BLaER1 treated with 17β-estradiol and CSF1 and Interleukin-3, amounts not matched to agents 10 nM and 100 nM (cell line): ENCODE measurements around the gene PSMB10.

Experiments used
- H3K27ac ChIP-seq, 11 experiments: shearing (Covaris generic); formaldehyde crosslinking; 2 replicates each; pipeline ENCODE4 v1.8.1; 2022
- H3K27me3 ChIP-seq, 11 experiments: shearing (Covaris generic); formaldehyde crosslinking; 2 replicates each; pipeline ENCODE4 v1.8.1; 2022
- H3K36me3 ChIP-seq, 11 experiments: shearing (Covaris generic); formaldehyde crosslinking; 2 replicates each; pipeline ENCODE4 v1.8.1; 2022
- H3K4me1 ChIP-seq, 10 experiments: shearing (Covaris generic); formaldehyde crosslinking; 2 replicates each; pipeline ENCODE4 v1.8.1; 2022
- H3K4me2 ChIP-seq, 11 experiments: shearing (Covaris generic); formaldehyde crosslinking; 2 replicates each; pipeline ENCODE4 v1.8.1; 2022
- H3K4me3 ChIP-seq, 10 experiments: shearing (Covaris generic); formaldehyde crosslinking; 2 replicates each; pipeline ENCODE4 v1.8.1; 2022
- H3K9ac ChIP-seq, 11 experiments: shearing (Covaris generic); formaldehyde crosslinking; 2 replicates each; pipeline ENCODE4 v1.8.1; 2022
- H3K9me3 ChIP-seq, 11 experiments: shearing (Covaris generic); formaldehyde crosslinking; replicated peaks in 1 of 11; 2 replicates each; pipeline ENCODE4 v1.8.1; 2022
- H4K20me1 ChIP-seq, 11 experiments: shearing (Covaris generic); formaldehyde crosslinking; 2 replicates each; pipeline ENCODE4 v1.8.1; 2022
- Cebpa-rat ChIP-seq, 11 experiments: shearing (Covaris generic); IDR thresholded peaks; 2 replicates each; pipeline ENCODE4 v1.8.1; 2022

Gene PSMB10

DNA sequence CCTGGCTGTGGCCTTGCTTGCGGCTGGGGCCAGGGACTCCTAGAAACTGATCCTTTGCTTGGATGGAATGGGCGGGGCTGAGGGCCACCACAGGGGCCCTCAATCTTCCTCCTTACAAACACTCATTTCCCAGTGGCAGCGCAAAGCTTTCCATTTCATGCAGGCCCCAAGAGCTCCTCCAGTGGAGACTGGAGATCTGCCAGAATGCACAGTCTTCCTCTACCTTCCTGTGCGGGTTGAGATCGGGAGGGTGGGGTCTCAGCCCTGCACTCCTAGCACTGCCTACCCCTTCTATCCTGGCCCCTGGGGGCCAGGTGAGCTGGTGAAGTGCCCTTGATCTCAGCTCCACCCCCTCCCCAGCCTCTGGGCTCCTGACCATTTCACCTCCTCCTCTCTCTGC is 50.3 kb downstream of the PSMB10 start:
- TF ChIP-seq Cebpa-rat (IDR thresholded peaks at IDR 0.05), result no peak
- H3K9ac ChIP-seq, result 0 out of 22 replicates have a peak overlapping the region, but pooled peaks of 2 of the 11 experiments have one; percentile 6 to 31
- no peaks in the 10 kb centered on the region for H3K9me3 ChIP-seq
- no peaks in the 10 kb centered on the region for H3K4me1 ChIP-seq
- peaks cover 4 to 53% (median 35%) of the 10 kb centered on the region in 11 experiments; a peak in 19 of 22 replicates for H4K20me1 ChIP-seq
- H3K4me3 ChIP-seq, result no peak overlapping the region
- H3K4me2 ChIP-seq, result no peak overlapping the region
- H3K27me3 ChIP-seq, result no peaks in the 10 kb centered on the region
- H3K27ac ChIP-seq, result no peak overlapping the region
- H3K36me3 ChIP-seq, result peaks cover 54 to 72% (median 58%) of the 10 kb centered on the region in 11 experiments

GRCh38 chr16:67885976-67886375 is 50.7 kb downstream of the PSMB10 start:
- H4K20me1 ChIP-seq, result peaks cover 4 to 57% (median 39%) of the 10 kb centered on the region in 11 experiments; a peak in 19 of 22 replicates
- TF ChIP-seq Cebpa-rat (IDR thresholded peaks at IDR 0.05), result no peak
- H3K9me3 ChIP-seq, result no peaks in the 10 kb centered on the region
- no peak overlapping the region for H3K4me3 ChIP-seq
- 0 out of 22 replicates have a peak overlapping the region, but pooled peaks of 1 of the 11 experiments have one; percentile 31 for H3K9ac ChIP-seq
- no peaks in the 10 kb centered on the region for H3K27me3 ChIP-seq
- H3K27ac ChIP-seq, result no peak overlapping the region
- no peak overlapping the region for H3K4me2 ChIP-seq
- H3K36me3 ChIP-seq, result peaks cover 58 to 76% (median 62%) of the 10 kb centered on the region in 11 experiments
- no peaks in the 10 kb centered on the region for H3K4me1 ChIP-seq

GRCh38 chr16:67885545-67885944 is 51.1 kb downstream of the PSMB10 start:
- TF ChIP-seq Cebpa-rat (IDR thresholded peaks at IDR 0.05), result no peak
- no peak overlapping the region for H3K9ac ChIP-seq
- H3K27ac ChIP-seq, result no peak overlapping the region
- H3K9me3 ChIP-seq, result no peaks in the 10 kb centered on the region
- no peak overlapping the region for H3K4me3 ChIP-seq
- peaks cover 4 to 61% (median 42%) of the 10 kb centered on the region in 11 experiments; a peak in 19 of 22 replicates for H4K20me1 ChIP-seq
- no peaks in the 10 kb centered on the region for H3K27me3 ChIP-seq
- H3K4me1 ChIP-seq, result no peaks in the 10 kb centered on the region
- H3K4me2 ChIP-seq, result no peak overlapping the region
- H3K36me3 ChIP-seq, result peaks cover 63 to 80% (median 66%) of the 10 kb centered on the region in 11 experiments

DNA sequence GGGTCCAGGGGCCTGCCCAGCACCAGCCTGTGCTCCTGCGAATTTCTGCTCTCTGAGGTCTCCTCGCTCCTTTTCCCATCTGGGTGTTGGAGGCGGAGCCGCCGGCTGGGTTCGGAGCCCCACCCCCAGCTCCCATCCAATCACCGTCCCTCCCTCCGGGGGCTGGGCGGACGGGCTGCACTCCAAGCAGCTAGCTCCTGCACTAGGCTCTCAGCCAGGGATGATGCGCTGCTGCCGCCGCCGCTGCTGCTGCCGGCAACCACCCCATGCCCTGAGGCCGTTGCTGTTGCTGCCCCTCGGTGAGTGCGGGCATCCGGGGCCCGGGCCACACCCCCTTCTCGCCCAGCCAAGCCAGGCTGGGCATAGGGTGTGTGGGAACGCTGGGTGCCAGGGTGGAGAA is 52.0 kb downstream of the PSMB10 start, which contains the start of gene NRN1L:
TSS of gene NRN1L (plus strand) at position 202 of the 400 bp plus-strand sequence. CDS start at position 221, 19 bp downstream.
- no peak within 1 kb of the TSS for H3K4me3 ChIP-seq
- no peak within 1 kb of the TSS for H3K27ac ChIP-seq
- H3K9ac ChIP-seq, result no peak within 1 kb of the TSS; a peak in 2 of 22 replicates
- H3K4me1 ChIP-seq, result no peaks in the 10 kb centered on the region
- TF ChIP-seq Cebpa-rat (IDR thresholded peaks at IDR 0.05), result no peak
- peaks cover 71 to 89% (median 75%) of the 10 kb centered on the region in 11 experiments for H3K36me3 ChIP-seq
- H3K9me3 ChIP-seq, result no peaks in the 10 kb centered on the region
- H3K27me3 ChIP-seq, result no peaks in the 10 kb centered on the region
- H4K20me1 ChIP-seq, result peaks cover 4 to 70% (median 49%) of the 10 kb centered on the region in 11 experiments; a peak in 19 of 22 replicates
- H3K4me2 ChIP-seq, result no peak within 1 kb of the TSS
